Thyroid gland (tissue), 4 donors: ENCODE data around the gene ZG16B. TPM values are rescaled to one million over a fixed set of nuclear protein-coding genes. Genes with fewer than 3 reads are reported as not detected.

Experiments used
- DNase-seq, 2 donors: peaks; one replicate each; pipeline ENCODE4 v3.0.0-alpha.2; 2019
- H3K27ac ChIP-seq, 3 donors: fragments of 200-600 bp; sonication (generic); 1 replicate in 2 of 3; 2 replicates in 1 of 3; pipeline ENCODE4 v1.5.1; 2016 to 2019; ENCODE audit warnings: mild to moderate bottlenecking in 1 of 3, moderate library complexity in 1 of 3
- H3K27me3 ChIP-seq: fragments of 200-600 bp; sonication (generic); one replicate; pipeline ENCODE4 v1.5.1; 2019
- H3K36me3 ChIP-seq, 2 donors: fragments of 200-600 bp; sonication (generic); one replicate each; pipeline ENCODE4 v1.5.1; 2016 to 2019
- H3K4me1 ChIP-seq, 2 donors: fragments of 200-600 bp; sonication (generic); one replicate each; pipeline ENCODE4 v1.5.1; 2017 to 2019
- H3K4me3 ChIP-seq, 3 donors: fragments of 200-600 bp; sonication (generic); replicated peaks in 1 of 3; 1 replicate in 2 of 3; 2 replicates in 1 of 3; pipeline ENCODE4 v1.5.1; 2016; ENCODE audit warnings: mild to moderate bottlenecking in 1 of 3
- H3K9me3 ChIP-seq: fragments of 200-600 bp; sonication (generic); one replicate; pipeline ENCODE4 v1.5.1; 2017
- CTCF ChIP-seq, 6 experiments: fragments of 200-600 bp in 3 of 6; fragments of 450-650 bp in 3 of 6; sonication (generic) in 3 of 6; IDR thresholded peaks; one replicate each; pipeline ENCODE4 v1.5.1; 2016 to 2019; ENCODE audit warnings: antibody characterized with exemption in 6 of 6, mild to moderate bottlenecking in 2 of 6, inconsistent platforms in 1 of 6, moderate library complexity in 1 of 6
- POLR2A ChIP-seq, 2 donors: fragments of 450-650 bp; IDR thresholded peaks; one replicate each; pipeline ENCODE4 v1.6.1; 2017; ENCODE audit warnings: antibody characterized with exemption in 2 of 2, mild to moderate bottlenecking in 2 of 2, moderate library complexity in 1 of 2
- WGBS, 2 donors: methylation state at CpG; one replicate each; pipeline ENCODE4 v1.1.5; 2017; 5-methylcytosine and 5-hydroxymethylcytosine counted together
- intact Hi-C: fragments of 100-400 bp; cut with DNase I; formaldehyde crosslinking; loops from one replicate; pipeline ENCODE4 v1.15.1; 2023
- total RNA-seq, 4 donors: library from RNA; depleted of rRNA; stranded (reverse); fragments of >200 nt; gene quantifications; one replicate each; pipeline ENCODE4 v1.2.3, GENCODE V29; 2016

ZG16B gene
- total RNA-seq, 4 donors from 2014 or later = not detected

GRCh38 chr16:2825906-2826305 is 4.2 kb upstream of the ZG16B start:
- Histone ChIP-seq H3K27ac (no peak overlapping the region), H3K27me3 (no peaks in the 10 kb centered on the region), H3K4me3 (no peak overlapping the region), H3K36me3 (no peaks in the 10 kb centered on the region), H3K4me1 (no peaks in the 10 kb centered on the region), H3K9me3 (no peaks in the 10 kb centered on the region)
- no peak for DNase-seq
- intact Hi-C loops = no loop called here
- 75 to 79% methylated on average over 9 to 11 of the region's 11 CpGs for WGBS, 2 donors
- TF ChIP-seq POLR2A (IDR thresholded peaks at IDR 0.05) (no peak), CTCF (IDR thresholded peaks at IDR 0.05) (no peak)

GRCh38 chr16:2826591-2827373 is 3.3 kb upstream of the ZG16B start:
- intact Hi-C loops = no loop called here
- Histone ChIP-seq H3K9me3 (no peaks in the 10 kb centered on the region), H3K4me1 (no peaks in the 10 kb centered on the region), H3K27me3 (no peaks in the 10 kb centered on the region), H3K4me3 (no peak overlapping the region), H3K27ac (no peak overlapping the region), H3K36me3 (no peaks in the 10 kb centered on the region)
- TF ChIP-seq POLR2A (IDR thresholded peaks at IDR 0.05) (no peak), CTCF (IDR thresholded peaks at IDR 0.05) (no peak)
- DNase-seq = no peak
- 71 to 72% methylated on average over 16 of the region's 19 CpGs for WGBS, 2 donors

- no peaks in the 10 kb centered on the region for H3K27me3 ChIP-seq
These were observed 2.7 kb upstream of the ZG16B start for GRCh38 chr16:2827374-2827791.

GRCh38 chr16:2827831-2828520 is 2.1 kb upstream of the ZG16B start:
- no peaks in the 10 kb centered on the region for H3K27me3 ChIP-seq
- 72 to 77% methylated on average over 12 to 14 of the region's 14 CpGs for WGBS, 2 donors
- H3K4me3 ChIP-seq = no peak overlapping the region
- DNase-seq = no peak
- H3K36me3 ChIP-seq = no peaks in the 10 kb centered on the region
- H3K9me3 ChIP-seq = no peaks in the 10 kb centered on the region
- H3K27ac ChIP-seq = no peak overlapping the region
- intact Hi-C loops = no loop called here
- TF ChIP-seq CTCF (IDR thresholded peaks at IDR 0.05) (no peak), POLR2A (IDR thresholded peaks at IDR 0.05) (no peak)
- no peaks in the 10 kb centered on the region for H3K4me1 ChIP-seq

More at GRCh38 chr16:2827374-2827791, 2.7 kb upstream of the ZG16B start:
- TF ChIP-seq CTCF (IDR thresholded peaks at IDR 0.05) = no peak
- TF ChIP-seq POLR2A (IDR thresholded peaks at IDR 0.05) = no peak
- intact Hi-C loops = no loop called here
- DNase-seq = no peak
- Histone ChIP-seq H3K36me3 (no peaks in the 10 kb centered on the region), H3K4me1 (no peaks in the 10 kb centered on the region), H3K27ac (no peak overlapping the region), H3K9me3 (no peaks in the 10 kb centered on the region), H3K4me3 (no peak overlapping the region)
- 67 to 73% methylated on average over 7 to 12 of the region's 15 CpGs for WGBS, 2 donors

- intact Hi-C loops = no loop called here
- WGBS, 2 donors = 89 to 92% methylated on average over 8 of the region's 8 CpGs
- Histone ChIP-seq H3K9me3 (no peaks in the 10 kb centered on the region), H3K4me3 (no peak overlapping the region), H3K27me3 (no peaks in the 10 kb centered on the region), H3K36me3 (no peaks in the 10 kb centered on the region), H3K4me1 (no peaks in the 10 kb centered on the region), H3K27ac (no peak overlapping the region)
- DNase-seq = no peak
- TF ChIP-seq POLR2A (IDR thresholded peaks at IDR 0.05) (no peak), CTCF (IDR thresholded peaks at IDR 0.05) (no peak)
These were observed 1.6 kb upstream of the ZG16B start for GRCh38 chr16:2828521-2828840.
